H9 (cell line): Measurements from ENCODE around the gene SPRYD7. TPM values are rescaled to one million over a fixed set of nuclear protein-coding genes. Genes with fewer than 3 reads are reported as not detected.

Experiments used
- DNase-seq: peaks from one replicate; pipeline ENCODE4 v3.0.0-alpha.2; 2017
- H2AFZ ChIP-seq: one replicate; pipeline ENCODE4 v1.6.1; 2013; ENCODE audit warnings: mild to moderate bottlenecking, low read length, control low read depth, moderate library complexity
- H2AK5ac ChIP-seq: 2 replicates; pipeline ENCODE4 v1.6.1; 2013; ENCODE audit warnings: low read length, control low read depth, mixed read lengths; ENCODE audit not compliant: insufficient read length
- H2BK120ac ChIP-seq: one replicate; pipeline ENCODE4 v1.6.1; 2013; ENCODE audit warnings: low read depth, mild to moderate bottlenecking, low read length, control low read depth, inconsistent platforms; ENCODE audit not compliant: poor library complexity, severe bottlenecking
- H2BK12ac ChIP-seq: 2 replicates; pipeline ENCODE4 v1.6.1; 2013; ENCODE audit warnings: low read length, control low read depth, mixed read lengths, low read depth; ENCODE audit not compliant: insufficient read length
- H2BK15ac ChIP-seq: 2 replicates; pipeline ENCODE4 v1.6.1; 2013; ENCODE audit warnings: low read depth, low read length, control low read depth
- H2BK20ac ChIP-seq: one replicate; pipeline ENCODE4 v1.6.1; 2013; ENCODE audit warnings: low read depth, mild to moderate bottlenecking, low read length, control low read depth, inconsistent platforms; ENCODE audit not compliant: poor library complexity, severe bottlenecking
- H2BK5ac ChIP-seq: 2 replicates; pipeline ENCODE4 v1.6.1; 2013; ENCODE audit warnings: low read length, control low read depth, mixed read lengths; ENCODE audit not compliant: insufficient read length
- H3K14ac ChIP-seq: 2 replicates; pipeline ENCODE4 v1.6.1; 2013; ENCODE audit warnings: low read length, control low read depth; ENCODE audit not compliant: insufficient read depth
- H3K18ac ChIP-seq: 2 replicates; pipeline ENCODE4 v1.6.1; 2013; ENCODE audit warnings: low read depth, mild to moderate bottlenecking, mixed read lengths, low read length, control low read depth; ENCODE audit not compliant: insufficient read length
- H3K23ac ChIP-seq: 2 replicates; pipeline ENCODE4 v1.6.1; 2013; ENCODE audit warnings: low read length, control low read depth, mixed read lengths, low read depth; ENCODE audit not compliant: insufficient read length
- H3K23me2 ChIP-seq: 2 replicates; pipeline ENCODE4 v1.6.1; 2013; ENCODE audit warnings: low read depth, mild to moderate bottlenecking, mixed read lengths, low read length, control low read depth; ENCODE audit not compliant: insufficient read length, poor library complexity, severe bottlenecking
- H3K27ac ChIP-seq: 2 replicates; pipeline ENCODE4 v1.5.1; 2013; ENCODE audit warnings: low read length, control low read depth, mixed read lengths, low read depth; ENCODE audit not compliant: insufficient read length
- H3K27me3 ChIP-seq: 2 replicates; pipeline ENCODE4 v1.6.1; 2013; ENCODE audit warnings: low read length, control low read depth, inconsistent platforms; ENCODE audit not compliant: insufficient read depth
- H3K4ac ChIP-seq: 2 replicates; pipeline ENCODE4 v1.6.1; 2013; ENCODE audit warnings: low read depth, mild to moderate bottlenecking, control low read depth, inconsistent platforms, low read length, moderate library complexity
- H3K4me1 ChIP-seq: 2 replicates; pipeline ENCODE4 v1.6.1; 2013; ENCODE audit warnings: low read length, control low read depth, inconsistent platforms; ENCODE audit not compliant: insufficient read depth
- H3K4me2 ChIP-seq: 2 replicates; pipeline ENCODE4 v1.6.1; 2013; ENCODE audit warnings: low read length, control low read depth, mixed read lengths; ENCODE audit not compliant: insufficient read length, insufficient read depth
- H3K56ac ChIP-seq: 2 replicates; pipeline ENCODE4 v1.6.1; 2013; ENCODE audit warnings: low read depth, mild to moderate bottlenecking, mixed read lengths, low read length, control low read depth; ENCODE audit not compliant: insufficient read length
- H3K79me1 ChIP-seq: 2 replicates; pipeline ENCODE4 v1.6.1; 2013; ENCODE audit warnings: low read depth, mild to moderate bottlenecking, moderate library complexity, low read length, control low read depth, inconsistent platforms; ENCODE audit not compliant: insufficient read depth, poor library complexity, severe bottlenecking
- H3K79me2 ChIP-seq: 2 replicates; pipeline ENCODE4 v1.6.1; 2013; ENCODE audit warnings: low read length, control low read depth, inconsistent platforms; ENCODE audit not compliant: insufficient read depth
- H3K9ac ChIP-seq: 2 replicates; pipeline ENCODE4 v1.6.1; 2013; ENCODE audit warnings: low read length, control low read depth, mixed read lengths; ENCODE audit not compliant: insufficient read length; ENCODE audit errors: extremely low read depth
- H3K9me3 ChIP-seq: one replicate; pipeline ENCODE4 v1.6.1; 2013; ENCODE audit warnings: low read depth, low read length, inconsistent platforms; ENCODE audit not compliant: control insufficient read depth
- H3T11ph ChIP-seq: one replicate; pipeline ENCODE4 v1.6.1; 2013; ENCODE audit warnings: mild to moderate bottlenecking, low read length, control low read depth, inconsistent platforms
- H4K20me1 ChIP-seq: one replicate; pipeline ENCODE4 v1.6.1; 2013; ENCODE audit not compliant: control insufficient read depth, insufficient read length, insufficient read depth
- H4K5ac ChIP-seq: 2 replicates; pipeline ENCODE4 v1.6.1; 2013; ENCODE audit warnings: low read depth, mild to moderate bottlenecking, mixed read lengths, low read length, control low read depth; ENCODE audit not compliant: insufficient read length
- H4K8ac ChIP-seq: replicated peaks from 2 replicates; pipeline ENCODE4 v1.6.1; 2013; ENCODE audit warnings: low read length, control low read depth, mixed read lengths, low read depth; ENCODE audit not compliant: insufficient read length
- H4K91ac ChIP-seq: 2 replicates; pipeline ENCODE4 v1.6.1; 2013; ENCODE audit warnings: low read depth, mild to moderate bottlenecking, moderate library complexity, mixed read lengths, low read length, control low read depth; ENCODE audit not compliant: insufficient read length
- H3K27ac Mint-ChIP-seq, 3 experiments: 2 replicates in 2 of 3; 3 replicates in 1 of 3; pipeline ENCODE4 v1.8.0; 2020 to 2021; ENCODE audit warnings: mixed read lengths in 3 of 3, mild to moderate bottlenecking in 1 of 3, moderate library complexity in 1 of 3
- H3K27me3 Mint-ChIP-seq: 2 replicates; pipeline ENCODE4 v1.8.0; 2021; ENCODE audit warnings: low read depth, mild to moderate bottlenecking, moderate library complexity, mixed read lengths
- H3K36me3 Mint-ChIP-seq, 3 experiments: 2 replicates in 2 of 3; 3 replicates in 1 of 3; pipeline ENCODE4 v1.8.0; 2020 to 2021; ENCODE audit warnings: low read depth in 3 of 3, mixed read lengths in 3 of 3; ENCODE audit not compliant: insufficient read depth in 1 of 3
- H3K4me1 Mint-ChIP-seq, 2 experiments: 2 replicates each; pipeline ENCODE4 v1.8.0; 2020; ENCODE audit warnings: mixed read lengths in 2 of 2
- H3K4me3 Mint-ChIP-seq, 2 experiments: 2 replicates in 1 of 2; 3 replicates in 1 of 2; pipeline ENCODE4 v1.8.0; 2020 to 2021; ENCODE audit warnings: mild to moderate bottlenecking in 2 of 2, mixed read lengths in 2 of 2, moderate library complexity in 1 of 2
- H3K9me3 Mint-ChIP-seq, 2 experiments: 2 replicates in 1 of 2; 3 replicates in 1 of 2; pipeline ENCODE4 v1.8.0; 2020; ENCODE audit warnings: mild to moderate bottlenecking in 2 of 2, mixed read lengths in 2 of 2, moderate library complexity in 1 of 2
- WGBS: extraction: QIAGEN DNeasy Blood & Tissue Kit; methylation state at CpG from one replicate; pipeline ENCODE4 v1.1.7; 2013; ENCODE audit warnings: missing lambda C conversion rate, low lambda C conversion rate, mixed read lengths; ENCODE audit not compliant: insufficient read length; ENCODE audit errors: extremely low coverage; 5-methylcytosine and 5-hydroxymethylcytosine counted together
- long read RNA-seq: library from polyadenylated mRNA; unstranded; transcript quantifications from one replicate; pipeline ENCODE4 v2.0.0, GENCODE V29; 2020
- total RNA-seq: library from RNA; stranded (reverse); gene quantifications from 2 replicates; pipeline ENCODE4 v1.2.1, GENCODE V29; 2021
- TF ChIP-seq, protein P1 (sequence below): fragments of 200-600 bp; sonication (generic); conservative IDR thresholded peaks from 3 replicates; pipeline ENCODE4 v1.8.0; 2021; ENCODE audit warnings: antibody characterized with exemption, mild to moderate bottlenecking

SPRYD7 gene, protein sequence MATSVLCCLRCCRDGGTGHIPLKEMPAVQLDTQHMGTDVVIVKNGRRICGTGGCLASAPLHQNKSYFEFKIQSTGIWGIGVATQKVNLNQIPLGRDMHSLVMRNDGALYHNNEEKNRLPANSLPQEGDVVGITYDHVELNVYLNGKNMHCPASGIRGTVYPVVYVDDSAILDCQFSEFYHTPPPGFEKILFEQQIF
- 1.8 and 2.4 TPM in 2 replicates for total RNA-seq
- long read RNA-seq, transcript SPRYD7-201 (5 exons, 3,053 nt), result major isoform, 11 of 12 reads
- long read RNA-seq, partial matches to known transcripts, result 0 of 12 reads
- long read RNA-seq, other reads (novel, unspliced or antisense), result 1 of 12 reads

DNA sequence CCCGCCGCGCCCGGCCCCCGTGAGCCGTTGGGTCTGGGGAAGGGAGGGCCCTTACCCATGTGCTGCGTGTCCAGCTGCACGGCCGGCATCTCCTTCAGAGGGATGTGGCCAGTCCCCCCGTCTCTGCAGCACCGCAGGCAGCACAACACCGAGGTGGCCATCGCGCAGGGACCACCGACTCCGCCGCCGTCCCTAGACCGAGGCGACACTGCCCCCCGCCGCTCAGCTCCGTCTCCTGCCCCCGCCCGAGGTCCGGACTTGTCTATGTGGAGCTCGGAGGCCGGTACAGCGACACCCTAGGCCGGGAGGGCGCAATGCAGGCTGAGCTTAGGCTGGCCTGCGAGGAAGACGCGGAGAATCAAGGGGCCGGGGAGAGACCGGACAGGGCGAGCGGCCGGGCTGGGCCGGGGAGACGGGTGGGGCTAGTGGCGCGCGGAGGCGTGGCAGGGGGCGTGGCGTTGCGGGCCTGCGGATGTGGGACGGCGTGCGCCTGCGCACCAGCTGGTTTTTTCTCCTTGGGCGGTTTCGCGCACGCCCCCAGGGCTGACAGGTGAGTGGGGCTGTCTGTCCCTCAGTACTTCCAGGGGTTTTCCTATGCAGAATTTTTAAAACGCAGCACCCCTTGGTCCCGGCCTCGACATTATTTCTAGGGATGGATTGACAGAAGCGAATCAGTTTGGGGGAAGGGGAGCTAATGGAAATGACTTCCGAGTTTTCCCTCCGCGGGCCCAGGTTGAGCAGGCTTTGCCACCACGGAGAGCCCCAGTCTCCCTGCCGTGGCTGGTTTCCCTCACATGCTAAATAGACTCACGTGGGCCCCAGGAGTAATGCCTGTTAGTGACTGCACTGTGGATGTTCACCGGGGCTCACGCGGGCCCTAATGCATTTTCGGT lies at the start of gene SPRYD7:
SPRYD7 (minus strand) TSS at position 266 of the 893 bp plus-strand sequence; CDS start at position 161, 105 bp downstream.
- H2BK120ac ChIP-seq, result no peak within 1 kb of the TSS
- no peak within 1 kb of the TSS for H3T11ph ChIP-seq
- H2AK5ac ChIP-seq, result no peak within 1 kb of the TSS
- no peak within 1 kb of the TSS for H4K8ac ChIP-seq
- no peak within 1 kb of the TSS for H2BK20ac ChIP-seq
- H3K18ac ChIP-seq, result no peak within 1 kb of the TSS
- H3K9me3 Mint-ChIP-seq, result no peaks in the 10 kb centered on the region
- H3K23ac ChIP-seq, result no peak within 1 kb of the TSS
- DNase-seq, result peak; percentile 99
- peak within 1 kb of the TSS; percentile 22 for H2AFZ ChIP-seq
- H4K5ac ChIP-seq, result no peak within 1 kb of the TSS
- H3K4me3 Mint-ChIP-seq, result peak within 1 kb of the TSS; percentile 93
- H3K27ac Mint-ChIP-seq, result peak within 1 kb of the TSS in 2 of 3 experiments; percentile 92 to 94; a peak in 2 of 7 replicates
- no peak within 1 kb of the TSS for H2BK12ac ChIP-seq
- peak within 1 kb of the TSS; percentile 78 for H3K4me2 ChIP-seq
- no peaks in the 10 kb centered on the region for H3K79me1 ChIP-seq
- H3K27me3 Mint-ChIP-seq, result peaks cover 14% of the 10 kb centered on the region
- no peak within 1 kb of the TSS for H2BK15ac ChIP-seq
- TF ChIP-seq, protein P1, sequence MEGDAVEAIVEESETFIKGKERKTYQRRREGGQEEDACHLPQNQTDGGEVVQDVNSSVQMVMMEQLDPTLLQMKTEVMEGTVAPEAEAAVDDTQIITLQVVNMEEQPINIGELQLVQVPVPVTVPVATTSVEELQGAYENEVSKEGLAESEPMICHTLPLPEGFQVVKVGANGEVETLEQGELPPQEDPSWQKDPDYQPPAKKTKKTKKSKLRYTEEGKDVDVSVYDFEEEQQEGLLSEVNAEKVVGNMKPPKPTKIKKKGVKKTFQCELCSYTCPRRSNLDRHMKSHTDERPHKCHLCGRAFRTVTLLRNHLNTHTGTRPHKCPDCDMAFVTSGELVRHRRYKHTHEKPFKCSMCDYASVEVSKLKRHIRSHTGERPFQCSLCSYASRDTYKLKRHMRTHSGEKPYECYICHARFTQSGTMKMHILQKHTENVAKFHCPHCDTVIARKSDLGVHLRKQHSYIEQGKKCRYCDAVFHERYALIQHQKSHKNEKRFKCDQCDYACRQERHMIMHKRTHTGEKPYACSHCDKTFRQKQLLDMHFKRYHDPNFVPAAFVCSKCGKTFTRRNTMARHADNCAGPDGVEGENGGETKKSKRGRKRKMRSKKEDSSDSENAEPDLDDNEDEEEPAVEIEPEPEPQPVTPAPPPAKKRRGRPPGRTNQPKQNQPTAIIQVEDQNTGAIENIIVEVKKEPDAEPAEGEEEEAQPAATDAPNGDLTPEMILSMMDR, result peak; percentile 91
- no peaks in the 10 kb centered on the region for H3K4me1 ChIP-seq
- no peak within 1 kb of the TSS for H3K4ac ChIP-seq
- H3K27ac ChIP-seq, result no peak within 1 kb of the TSS
- no CpG with 5 or more reads among the region's 71 CpGs for WGBS
- H3K9me3 ChIP-seq, result no peaks in the 10 kb centered on the region
- no peaks in the 10 kb centered on the region for H4K20me1 ChIP-seq
- no peaks in the 10 kb centered on the region for H3K79me2 ChIP-seq
- peaks cover 7 to 8% of the 10 kb centered on the region in 2 experiments for H3K4me1 Mint-ChIP-seq
- no peaks in the 10 kb centered on the region for H3K36me3 Mint-ChIP-seq
- H3K23me2 ChIP-seq, result peaks cover 12% of the 10 kb centered on the region
- no peaks in the 10 kb centered on the region for H3K27me3 ChIP-seq
- H3K56ac ChIP-seq, result no peak within 1 kb of the TSS
- H3K9ac ChIP-seq, result no peak within 1 kb of the TSS
- no peak within 1 kb of the TSS for H4K91ac ChIP-seq
- H2BK5ac ChIP-seq, result no peak within 1 kb of the TSS
- H3K14ac ChIP-seq, result no peak within 1 kb of the TSS
